HG03457 (cell line): ENCODE measurements around the gene ADGRA1.

ENCODE experiments used
- ATAC-seq: cut with Tn5 transposase; IDR thresholded peaks from one replicate; pipeline ENCODE4 v1.9.1; 2021; ENCODE audit warnings: moderate number of reproducible peaks; ENCODE audit not compliant: unreplicated experiment

Gene ADGRA1

DNA sequence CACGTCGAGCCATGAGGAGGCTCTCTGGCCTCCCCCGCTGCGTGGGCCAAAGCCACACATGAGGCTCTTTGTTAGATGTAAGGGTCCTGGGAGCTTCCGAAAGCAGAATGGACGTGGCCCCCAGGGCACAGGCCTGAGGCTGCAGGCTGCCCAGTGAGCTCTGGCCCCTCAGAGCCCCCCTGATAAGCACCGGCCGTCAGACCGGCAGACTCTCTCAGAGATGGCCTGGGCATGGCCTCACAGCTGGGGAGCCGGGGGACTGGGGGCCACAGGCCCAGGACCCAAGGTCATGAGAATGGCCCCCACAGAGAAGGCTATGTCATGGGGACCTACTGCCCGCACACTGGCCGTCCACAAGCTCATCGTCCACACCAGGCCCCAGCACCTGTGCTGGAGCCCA, 31.7 kb upstream of the ADGRA1 start:
- no peak for ATAC-seq

DNA sequence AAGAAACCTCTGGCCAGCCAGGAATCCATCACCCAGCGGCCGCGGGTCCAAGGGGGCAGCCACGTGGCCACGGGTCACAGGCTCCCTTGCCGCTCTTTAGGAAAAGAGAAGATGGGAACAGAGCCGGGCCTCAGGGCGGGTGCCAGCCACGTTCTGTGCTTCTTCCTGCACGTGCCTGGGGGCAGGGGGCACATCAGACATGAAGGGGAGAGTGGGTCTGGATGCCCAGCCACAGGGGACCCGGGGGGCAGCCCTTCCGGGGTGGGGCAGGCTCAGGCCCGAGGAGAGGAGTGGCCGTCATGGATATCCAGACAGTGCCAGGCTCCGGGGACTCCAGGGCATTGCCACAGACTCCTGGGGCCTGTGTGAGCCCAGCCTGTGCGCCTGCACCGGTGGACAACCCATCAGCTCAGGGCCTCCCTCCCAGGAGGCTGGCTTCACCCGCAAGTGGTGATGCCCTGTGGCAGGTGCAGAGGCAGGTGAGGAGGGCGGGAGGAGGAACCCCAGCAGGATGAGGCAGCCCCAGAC, 31.0 kb upstream of the ADGRA1 start:
- no peak for ATAC-seq

DNA sequence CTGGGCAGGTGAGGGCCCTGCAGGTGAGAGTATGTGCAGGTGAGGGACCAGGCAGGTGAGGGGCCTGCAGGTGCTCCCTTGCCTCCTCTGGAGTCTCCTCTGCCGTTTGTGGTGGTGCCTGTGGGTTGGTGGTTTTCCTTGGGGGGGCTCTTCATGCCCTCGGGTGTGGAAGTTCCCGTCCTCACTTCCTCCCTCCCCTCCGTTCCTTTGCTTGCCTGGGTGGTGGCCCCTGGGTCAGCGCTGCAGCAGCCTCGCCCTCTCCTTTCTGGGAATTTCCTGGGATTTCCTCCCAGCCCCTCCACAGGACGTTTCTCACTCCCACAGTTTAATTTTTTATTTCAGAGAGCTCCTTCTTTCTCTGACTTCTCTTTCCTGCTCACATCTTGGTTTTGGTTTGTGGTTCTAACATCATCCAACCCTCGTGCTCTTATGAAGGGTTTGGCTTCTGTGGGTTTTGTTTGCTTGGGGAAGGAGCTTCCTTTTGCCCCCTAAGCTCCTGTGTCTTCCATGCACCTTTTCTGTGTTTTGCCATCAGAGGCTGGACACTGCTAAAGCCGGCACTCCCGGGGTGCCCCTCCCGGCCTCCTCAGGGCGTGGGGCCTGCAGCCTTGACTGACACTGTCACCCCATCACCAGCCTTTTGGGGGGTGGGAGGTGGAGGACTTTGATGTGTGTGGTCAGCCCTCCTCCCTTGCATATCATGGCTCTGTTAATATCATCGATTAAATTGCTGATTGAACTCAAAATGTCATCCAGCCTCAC, 29.2 kb upstream of the ADGRA1 start:
- ATAC-seq, result no peak

DNA sequence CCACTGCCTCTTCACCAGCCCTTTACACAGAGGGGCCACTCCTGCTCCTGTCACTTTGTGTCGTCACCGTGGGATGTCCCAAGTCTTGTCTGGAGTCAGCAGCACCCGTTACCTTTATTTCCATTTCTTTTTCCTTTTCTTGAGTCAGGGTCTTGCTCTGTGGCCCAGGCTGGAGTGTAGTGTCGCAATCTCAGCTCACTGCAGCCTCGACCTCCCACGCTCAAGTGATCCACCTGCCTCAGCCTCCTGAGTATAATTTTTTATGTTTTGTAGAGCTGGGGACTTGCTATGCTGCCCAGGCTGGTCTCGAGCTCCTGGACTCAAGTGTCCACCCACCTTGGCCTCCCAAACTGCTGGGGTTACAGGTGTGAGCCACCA, 28.6 kb upstream of the ADGRA1 start:
- ATAC-seq, result no peak

DNA sequence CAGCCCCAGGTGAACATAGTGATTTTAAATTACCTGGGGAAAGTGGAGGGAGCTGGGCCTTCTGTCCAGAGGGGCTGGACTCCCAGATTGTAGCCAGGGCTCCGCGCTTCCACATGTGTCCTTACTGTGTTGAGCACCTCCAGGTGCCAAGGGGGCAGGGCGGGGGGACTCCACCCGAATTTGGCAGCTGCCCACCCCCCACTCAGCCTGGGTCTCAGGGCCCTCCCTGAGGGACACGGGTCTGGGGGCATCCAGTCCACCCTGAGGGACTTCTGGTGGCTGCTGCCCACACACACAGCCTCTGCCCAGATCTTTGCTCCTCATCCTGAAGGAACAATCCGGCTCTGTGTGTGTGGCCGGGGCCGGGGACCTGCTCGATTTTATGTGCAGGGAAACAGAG, 28.2 kb upstream of the ADGRA1 start:
- no peak for ATAC-seq

DNA sequence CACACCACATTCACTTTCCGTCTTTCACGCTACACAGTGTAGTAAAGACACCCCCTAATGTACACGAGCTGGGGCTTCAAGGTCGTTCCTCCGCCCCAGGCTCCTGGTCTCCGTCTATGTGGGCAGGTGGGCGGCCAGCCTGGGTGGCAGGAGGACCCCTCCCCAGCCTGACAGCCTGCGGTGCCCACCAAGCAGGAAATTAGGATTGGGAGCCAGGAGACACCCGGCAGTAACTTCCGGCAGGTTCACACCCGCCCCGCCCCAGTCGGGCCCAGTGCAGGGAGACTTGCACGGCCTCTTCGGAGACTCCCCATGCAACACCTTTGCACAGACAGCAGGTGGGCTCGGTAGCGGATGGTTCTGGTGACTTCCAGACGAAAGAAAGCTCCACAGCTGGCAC, 27.7 kb upstream of the ADGRA1 start:
- no peak for ATAC-seq

DNA sequence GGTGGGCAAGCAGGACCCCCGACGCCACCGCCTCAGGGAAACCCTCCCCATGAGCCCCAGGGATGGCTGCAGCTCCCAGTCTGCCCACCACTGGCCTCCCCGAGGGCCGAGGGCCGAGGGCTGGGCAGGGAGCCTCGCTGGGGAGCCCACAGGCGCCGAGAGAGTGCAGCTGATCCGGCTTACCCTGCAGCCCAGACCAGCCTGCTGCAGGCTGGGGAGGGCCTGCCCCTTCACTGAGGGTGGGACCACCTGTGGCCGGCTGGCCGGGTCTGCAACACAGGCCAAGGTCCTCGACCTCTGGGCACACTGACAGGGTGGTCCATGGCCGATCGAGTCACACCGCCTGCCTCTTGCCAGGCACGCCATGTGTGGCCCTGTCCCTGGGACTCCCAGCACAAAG, 27.3 kb upstream of the ADGRA1 start:
- ATAC-seq, result no peak

DNA sequence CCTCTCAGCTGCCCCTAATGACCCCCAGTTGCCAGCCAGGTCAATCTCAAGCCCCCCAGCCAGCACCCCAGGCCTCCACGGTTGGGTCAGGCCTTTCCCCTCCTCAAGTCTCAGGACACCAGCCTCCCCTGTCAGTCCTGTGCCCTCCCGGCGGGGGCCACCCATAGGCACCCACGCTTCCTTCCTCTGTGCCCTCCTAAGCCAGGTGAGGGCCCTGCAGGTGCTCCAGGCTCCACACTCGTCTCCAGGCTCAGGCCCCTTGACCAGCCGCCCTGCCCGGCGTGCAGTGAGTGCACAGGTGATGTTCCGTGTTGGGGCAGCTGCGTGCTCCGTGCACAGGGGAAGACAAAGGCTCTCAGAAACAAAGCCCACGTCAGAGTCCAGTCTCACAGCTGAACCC, 26.8 kb upstream of the ADGRA1 start:
- ATAC-seq, result no peak

DNA sequence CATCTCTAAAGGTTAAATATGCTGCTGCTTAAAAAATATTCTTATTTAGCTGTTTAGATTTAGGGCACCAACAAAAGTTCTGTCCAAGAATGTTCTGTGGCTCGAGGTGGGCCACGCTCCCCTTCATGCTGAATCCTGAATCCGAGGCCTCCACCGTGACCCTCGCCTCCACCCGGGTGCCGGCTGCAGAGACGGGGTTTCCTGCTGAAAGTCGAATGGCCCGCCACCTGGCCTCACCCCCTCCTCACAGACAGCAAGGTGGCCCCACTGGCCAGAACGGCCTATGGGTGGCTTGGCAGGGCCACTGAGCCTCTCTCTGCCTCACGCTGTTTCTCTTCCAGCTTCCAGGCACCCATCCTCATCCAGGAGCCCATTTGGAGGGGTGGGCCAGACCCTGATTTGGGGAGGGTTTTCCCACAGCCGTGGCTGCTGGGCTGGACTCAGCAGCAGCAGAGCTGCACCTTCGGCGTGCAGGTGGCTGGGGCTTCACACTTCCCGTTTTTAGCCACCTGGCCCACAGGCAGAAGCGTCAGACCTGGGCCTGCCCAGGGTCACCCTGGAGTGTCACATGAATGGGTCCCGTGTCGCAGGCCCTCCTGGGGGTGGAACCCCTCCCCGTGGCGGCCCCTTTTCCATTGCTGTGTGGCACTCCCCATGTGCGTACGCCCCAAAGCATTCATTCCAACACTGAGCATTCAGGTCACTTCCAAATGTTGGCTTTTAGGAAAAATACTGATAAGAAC, 26.3 kb upstream of the ADGRA1 start:
- ATAC-seq, result no peak

DNA sequence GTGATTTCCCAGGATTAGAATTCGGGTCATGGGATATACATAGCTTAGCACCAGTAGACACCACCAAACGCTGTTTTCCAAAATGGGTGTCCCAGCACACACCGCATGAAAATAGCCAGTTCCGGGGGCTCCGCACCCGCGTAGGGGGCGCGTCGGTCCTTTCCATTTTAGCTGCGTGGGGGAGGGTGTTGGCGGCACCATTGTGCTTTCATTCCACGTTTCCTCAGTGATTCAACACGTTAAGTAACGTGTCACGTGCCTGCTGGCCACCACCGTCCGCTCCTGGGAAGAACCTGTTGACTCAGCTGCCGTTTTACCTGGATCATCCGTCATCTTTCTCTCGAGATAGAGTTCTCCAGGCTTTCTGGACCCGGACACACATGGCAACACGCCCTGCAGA, 25.6 kb upstream of the ADGRA1 start:
- no peak for ATAC-seq

DNA sequence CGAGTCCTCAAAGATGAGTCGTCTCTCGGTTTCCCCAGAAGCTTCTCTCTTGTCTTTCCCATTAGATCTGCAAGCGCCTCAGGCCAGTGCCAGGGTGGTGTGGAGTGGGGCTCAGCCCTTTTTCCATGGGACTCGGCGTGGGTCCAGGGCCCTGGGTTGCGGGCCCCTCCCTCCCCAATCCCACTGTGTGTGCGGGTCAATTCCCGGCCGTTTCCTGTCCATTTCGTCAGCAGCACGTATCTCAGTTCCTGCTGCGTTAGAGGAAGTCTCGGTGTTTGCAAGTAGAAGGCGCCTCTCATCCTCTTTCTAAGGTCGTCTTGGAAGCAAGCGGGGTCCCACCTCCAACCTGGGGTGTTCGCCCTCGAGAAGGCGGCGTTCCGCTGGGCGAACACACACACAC, 25.1 kb upstream of the ADGRA1 start:
- ATAC-seq, result no peak

DNA sequence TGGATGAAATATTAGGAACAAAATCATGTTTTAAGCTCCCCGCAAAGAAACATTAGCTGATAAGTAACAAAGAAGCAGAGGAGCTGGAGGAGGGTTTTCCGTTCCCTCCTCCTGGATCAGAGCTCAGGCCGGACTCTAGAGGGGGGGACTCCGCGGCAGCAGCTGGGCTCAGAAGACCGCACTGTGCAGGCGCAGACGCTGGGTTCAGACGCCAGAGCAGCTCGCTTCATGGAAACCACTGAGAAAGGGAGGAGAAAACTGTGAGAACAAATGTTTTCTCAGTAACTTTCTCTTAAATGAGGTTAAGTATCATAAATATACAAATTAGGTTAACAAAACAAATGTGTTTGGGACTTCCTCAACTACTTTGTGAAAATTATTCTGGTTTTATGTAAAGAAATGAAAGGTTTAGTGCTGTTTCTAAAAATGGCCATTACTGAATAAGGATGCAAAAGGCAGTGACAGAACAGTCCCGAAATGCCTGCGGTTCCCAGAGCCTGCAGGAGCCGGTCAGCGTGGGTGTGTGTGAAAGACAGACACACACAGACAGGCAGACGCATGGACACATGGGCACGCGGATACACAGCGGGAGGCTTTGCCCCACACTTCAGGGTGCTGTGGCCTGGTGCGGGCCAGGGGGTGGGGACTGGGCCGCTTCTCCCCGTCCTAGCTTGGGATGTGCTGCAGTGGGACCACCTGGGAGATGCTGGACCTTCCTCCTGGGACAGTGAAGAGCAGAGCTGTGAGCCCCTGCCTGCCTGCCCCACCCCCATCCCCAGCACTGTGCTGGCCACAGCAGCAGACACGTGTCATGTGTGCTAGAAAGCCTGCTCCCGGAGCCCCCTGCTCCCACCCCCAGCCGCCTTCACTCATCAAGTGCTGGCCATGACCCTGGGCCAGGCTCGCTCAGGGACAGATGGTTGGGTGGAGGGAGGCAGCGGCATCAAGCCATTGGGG, 20.3 kb upstream of the ADGRA1 start:
- ATAC-seq, result no peak

DNA sequence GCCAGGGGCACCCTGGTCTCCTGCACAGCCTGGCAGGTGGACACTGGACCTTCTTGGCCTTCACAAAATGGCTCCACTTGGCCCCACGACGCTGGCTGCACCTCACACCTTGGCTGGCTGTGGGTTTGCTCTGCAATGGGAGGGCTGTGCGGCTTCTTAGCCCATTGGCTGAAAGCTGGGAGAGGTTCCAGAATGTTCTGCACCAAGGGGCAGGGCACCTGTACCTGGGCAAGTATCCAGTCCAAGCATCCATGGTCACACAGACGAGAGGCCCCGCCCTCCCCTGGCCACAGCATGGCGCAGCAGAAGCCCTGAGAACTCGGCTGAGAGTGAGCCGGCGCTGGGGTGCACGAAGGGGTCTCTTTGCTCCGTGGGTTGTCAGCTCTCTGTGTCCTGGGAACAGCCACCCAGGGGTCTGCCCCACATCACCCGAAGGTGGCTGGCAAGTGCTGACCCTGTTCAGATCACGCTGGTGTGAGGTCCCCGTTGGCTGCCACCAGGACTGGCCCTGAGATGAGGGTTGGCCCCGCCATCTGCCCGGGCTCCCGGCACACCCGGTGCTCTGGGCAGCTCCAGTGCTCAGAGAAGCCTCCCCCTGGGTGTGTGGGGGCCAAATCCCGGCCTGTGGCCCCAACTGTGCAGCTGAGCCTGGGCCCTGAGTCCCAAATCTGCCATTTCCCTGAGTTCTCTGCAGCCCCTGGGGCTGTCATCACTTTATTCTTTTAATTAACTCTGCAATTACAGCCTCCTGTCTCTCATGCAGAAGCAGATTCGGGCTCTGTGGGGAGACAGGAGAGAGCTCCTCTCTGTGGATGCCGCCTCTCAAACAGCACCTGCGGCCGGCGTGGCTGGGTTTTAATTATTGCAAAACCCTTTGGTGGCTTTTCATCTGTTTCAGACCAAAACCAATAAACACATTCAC, 19.4 kb upstream of the ADGRA1 start:
- ATAC-seq, result no peak

DNA sequence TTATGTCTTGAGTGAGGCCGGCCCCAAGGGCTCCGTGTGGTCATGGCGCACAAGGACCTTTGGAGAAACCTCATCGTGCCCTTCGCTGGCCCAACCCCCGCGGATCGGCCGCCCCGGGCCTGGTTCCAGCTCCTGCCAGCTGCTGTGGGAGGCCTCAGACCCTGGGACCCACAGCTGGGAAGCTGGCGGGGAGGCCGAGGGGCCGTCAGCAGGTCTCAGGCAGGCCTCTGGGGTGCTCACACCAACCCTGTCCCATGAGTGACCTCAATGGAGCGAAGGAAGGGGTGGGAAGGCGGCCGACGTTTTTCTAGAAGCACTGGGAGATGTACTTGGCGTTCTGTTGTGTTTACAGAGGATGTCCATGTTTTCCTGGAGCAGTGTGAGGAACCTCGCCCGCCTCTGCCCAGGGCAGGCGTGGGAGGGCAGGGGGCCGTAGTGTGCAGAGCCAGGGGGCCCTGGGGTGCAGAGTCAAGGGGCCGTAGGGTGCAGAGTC, 18.6 kb upstream of the ADGRA1 start:
- no peak for ATAC-seq

DNA sequence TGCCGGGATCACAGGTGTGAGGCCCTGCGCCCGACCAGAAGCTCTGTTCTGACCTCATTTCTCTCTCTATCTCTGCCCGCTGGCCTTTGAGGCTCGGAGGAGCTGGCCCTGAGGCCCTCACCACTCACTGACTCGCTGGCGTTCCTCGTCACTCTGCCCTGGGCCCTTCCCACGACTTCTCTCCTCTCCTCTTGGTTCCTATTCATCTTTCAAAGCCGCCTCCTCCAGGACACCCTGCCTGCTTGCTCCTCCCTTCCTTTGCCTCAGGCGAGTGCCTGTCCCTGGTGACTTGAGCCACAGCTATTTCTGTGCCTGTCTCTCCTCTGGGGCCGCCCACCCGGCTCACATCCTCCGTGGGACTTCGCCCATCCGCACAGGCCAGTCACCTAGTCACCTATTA, 17.3 kb upstream of the ADGRA1 start:
- ATAC-seq, result no peak

DNA sequence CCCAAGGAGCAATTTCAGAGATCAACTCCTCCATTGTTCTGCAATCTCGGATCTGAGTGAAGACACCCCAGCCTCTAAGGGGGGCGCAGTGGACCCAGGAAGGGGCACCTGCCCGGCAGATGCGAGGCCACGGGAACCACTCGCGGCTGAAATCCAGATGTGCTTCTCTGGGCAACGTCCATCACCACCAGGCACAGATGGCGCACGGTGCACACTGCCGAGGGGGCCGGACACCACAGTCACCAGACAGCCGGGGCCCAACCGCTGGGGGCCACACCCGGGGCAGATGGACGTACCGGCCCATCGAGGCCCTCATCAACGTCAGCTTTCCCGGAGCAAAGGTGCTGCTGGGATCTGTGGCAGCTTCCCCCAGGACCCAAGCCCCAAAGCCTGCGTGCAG, 16.9 kb upstream of the ADGRA1 start:
- ATAC-seq, result no peak

DNA sequence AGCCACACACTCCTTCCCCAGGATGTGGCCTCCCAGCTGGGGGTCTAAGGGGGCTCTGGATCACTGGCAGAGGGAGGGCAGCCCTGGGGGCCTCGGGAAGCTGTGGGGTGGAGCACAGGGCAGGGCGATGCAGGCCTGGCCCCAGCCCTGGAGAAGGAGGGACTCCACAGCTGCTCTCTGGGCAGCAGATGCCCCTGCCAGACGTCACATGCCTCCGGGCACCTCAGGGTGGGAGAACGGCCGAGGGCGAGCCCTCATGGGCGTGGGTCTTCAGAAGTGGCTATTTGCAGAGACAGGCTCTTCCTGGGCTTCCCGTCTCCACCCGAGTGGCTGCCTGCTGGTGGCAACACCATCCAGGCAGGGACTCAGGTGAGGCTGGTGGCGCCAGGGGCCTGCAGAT, 16.0 kb upstream of the ADGRA1 start:
- ATAC-seq, result no peak

DNA sequence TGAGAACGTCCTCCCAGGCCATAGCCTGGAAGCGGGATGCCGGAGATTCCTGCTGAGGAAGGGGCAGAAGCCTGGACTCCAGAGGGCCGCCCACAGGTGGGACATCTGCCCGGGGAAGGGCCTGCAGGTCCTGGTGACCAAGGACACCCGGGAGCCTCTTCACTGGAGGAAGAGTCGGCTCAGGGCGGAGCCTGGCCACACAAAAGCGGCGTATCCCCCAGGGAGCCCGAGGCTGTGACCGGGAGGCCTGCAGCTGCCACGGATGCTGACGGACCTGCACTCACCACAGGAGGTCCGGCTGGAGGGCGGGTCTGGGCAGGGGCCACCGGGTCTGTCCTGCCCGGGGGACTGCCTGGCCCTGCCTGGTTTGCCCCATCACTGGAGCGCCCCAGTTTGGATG, 15.5 kb upstream of the ADGRA1 start:
- ATAC-seq, result no peak

DNA sequence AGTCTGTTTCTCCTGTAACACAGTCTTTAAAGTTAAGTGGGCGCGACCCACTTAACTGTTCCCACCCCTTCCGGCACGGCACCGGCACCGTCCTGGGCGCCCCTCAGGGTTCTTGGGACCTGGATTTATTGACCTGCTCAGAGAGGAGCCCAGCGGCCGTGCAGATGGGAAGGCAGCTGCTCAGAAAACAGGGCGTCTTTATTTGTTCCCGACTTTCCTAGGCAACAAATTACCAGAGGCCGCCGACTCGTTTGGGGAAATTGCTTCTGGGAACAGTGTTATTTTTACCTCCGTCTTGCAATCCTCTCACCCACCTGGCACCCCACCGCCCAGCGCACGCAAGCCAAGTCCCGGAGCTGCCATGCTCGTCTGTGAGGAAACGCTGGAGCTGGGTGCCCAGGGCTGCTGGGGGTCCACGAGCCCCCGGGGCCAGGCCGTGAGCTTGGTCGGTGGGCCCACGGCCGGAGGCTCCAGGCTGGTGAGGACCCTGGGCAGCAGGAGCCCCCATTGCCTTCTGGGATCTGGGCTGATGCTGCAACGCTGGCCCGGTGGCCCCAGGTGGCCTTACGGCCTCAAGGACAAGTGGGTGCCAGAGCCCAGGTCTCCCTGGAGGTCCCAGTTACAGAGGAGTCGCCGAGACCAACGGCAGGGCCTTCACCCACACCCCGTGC, 14.9 kb upstream of the ADGRA1 start:
- ATAC-seq, result no peak
